GM21515 (cell line): ENCODE measurements around the gene BUD31.
A peak's percentile ranks its signal among the peaks of the same experiment; 100 is the strongest.
"Not testable (repeated sequence)": the region's sequence is repeated elsewhere in the genome, so short reads cannot be mapped to it uniquely, and the experiment has no call there.

Source experiments
- ATAC-seq: cut with Tn5 transposase; IDR thresholded peaks from one replicate; pipeline ENCODE4 v1.9.1; 2021; ENCODE audit not compliant: unreplicated experiment

The BUD31 gene

DNA sequence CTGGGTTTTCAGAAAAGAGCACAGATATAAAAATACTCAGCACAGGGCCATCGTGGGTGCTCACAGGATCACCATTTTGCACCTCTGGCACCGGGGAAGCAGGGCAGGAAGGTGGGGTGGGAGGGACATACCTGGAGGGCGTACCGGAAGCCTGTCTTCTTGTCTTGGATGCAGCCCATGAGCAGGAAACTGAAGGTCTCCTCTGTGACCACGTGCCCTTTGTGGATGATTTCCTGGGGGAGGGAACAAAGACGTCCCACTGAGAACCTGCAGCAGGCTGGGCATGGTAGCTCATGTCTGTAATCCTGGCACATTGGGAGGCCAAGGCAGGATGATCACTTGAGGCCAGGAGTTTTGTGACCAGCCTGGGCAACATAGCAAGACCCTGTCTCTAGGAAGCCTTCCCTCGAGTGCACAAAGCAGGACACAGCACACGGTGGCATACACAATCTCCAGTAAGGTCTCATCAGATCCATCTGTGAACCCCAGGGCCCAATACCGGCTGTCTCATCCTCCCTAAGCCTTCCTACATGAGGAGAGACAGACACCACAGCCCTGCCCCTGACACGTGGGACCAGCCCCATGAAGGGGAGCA lies 20.3 kb downstream of the BUD31 start:
- ATAC-seq = no peak

DNA sequence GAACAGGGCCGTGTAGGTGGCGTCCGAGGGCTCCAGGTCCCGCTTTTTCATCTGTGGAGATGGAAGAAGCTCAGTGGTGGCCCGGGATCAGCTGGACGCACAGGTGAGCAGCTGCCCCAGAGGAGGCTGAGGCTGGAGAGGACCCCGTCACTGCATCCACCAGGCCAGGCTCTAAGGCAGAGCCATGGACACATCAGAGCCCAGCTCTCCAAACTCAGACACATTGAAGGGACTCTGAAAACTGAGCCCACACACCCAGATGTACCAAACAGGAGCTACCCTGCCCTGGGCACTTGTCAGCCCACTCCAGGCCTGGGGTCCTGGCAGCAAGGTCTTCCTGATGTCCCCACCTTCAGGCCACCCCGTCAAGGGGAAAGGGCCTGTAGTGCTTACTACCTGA lies 21.0 kb downstream of the BUD31 start:
- ATAC-seq = no peak

DNA sequence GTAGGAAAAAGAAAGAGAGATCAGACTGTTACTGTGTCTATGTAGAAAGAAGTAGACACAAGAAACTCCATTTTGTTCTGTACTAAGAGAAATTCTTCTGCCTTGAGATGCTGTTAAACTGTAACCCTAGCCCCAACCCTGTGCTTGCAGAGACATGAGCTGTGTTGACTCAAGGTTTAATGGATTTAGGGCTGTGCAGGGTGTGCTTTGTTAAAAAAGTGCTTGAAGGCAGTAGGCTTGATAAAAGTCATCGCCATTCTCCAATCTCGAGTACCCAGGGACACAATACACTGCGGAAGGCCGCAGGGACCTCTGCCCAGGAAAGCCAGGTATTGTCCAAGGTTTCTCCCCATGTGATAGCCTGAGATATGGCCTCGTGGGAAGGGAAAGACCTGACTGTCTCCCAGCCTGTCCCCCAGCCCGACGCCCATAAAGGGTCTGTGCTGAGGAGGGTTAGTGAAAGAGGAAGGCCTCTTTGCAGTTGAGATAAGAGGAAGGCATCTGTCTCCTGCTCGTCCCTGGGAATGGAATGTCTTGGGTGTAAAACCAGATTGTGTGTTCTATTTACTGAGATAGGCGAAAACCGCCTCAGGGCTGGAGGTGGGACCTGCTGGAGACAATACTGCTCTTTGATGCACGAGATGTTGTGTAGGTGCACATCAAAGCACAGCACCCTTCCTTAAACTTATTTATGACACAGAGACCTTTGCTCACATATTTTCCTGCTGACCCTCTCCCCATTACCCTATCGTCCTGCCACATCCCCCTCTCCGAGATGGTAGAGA lies 23.2 kb downstream of the BUD31 start:
- ATAC-seq = not testable (repeated sequence)

DNA sequence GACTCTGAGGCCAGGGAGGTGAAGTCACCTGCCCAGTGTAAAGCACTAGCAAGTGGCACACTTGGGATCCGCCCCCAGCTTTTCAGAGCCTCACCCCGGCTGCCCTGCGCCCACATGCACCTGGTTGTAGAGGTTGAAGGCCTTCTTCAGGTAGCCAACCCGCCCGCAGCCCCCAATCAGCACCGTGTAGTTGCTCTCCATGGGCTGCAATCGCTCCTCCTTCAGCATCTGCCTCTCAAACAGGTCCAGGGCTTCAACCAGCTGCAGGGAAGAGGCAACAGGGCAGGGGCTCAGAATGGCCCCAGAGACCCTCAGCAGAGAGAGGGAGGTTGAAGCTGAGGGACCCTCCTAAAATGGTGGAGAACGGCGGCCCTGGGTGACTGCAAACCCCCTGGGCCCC lies 24.4 kb downstream of the BUD31 start:
- no peak for ATAC-seq

DNA sequence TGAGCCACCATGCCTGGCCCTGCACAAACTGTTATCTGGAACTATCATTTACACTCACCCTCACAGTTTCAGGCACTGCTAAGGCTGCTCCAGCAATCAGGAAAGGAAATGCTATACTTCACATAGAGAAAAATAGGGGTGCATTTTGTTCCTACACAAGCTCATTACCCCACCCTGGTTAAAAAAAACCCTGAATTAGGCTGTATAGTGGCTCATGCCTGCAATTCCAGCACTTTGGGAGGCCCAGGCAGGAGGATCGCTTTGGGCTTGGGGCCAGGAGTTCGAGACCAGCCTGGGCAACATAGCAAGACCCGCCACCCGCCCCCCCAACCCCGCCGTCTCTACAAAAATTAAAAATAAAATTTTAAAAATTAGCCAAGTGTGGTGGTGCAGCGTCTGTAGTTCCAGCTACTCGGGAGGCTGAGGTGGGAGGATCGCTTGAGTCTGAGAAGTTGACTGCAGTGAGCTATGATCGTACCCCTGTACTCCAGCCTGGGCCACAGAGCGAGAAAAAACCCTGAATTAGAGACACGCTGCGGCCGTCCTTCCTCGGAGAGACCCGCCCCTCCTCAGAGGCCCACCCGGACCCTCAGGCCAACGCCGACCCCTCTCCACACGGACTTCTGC lies 29.3 kb downstream of the BUD31 start:
- ATAC-seq = no peak

DNA sequence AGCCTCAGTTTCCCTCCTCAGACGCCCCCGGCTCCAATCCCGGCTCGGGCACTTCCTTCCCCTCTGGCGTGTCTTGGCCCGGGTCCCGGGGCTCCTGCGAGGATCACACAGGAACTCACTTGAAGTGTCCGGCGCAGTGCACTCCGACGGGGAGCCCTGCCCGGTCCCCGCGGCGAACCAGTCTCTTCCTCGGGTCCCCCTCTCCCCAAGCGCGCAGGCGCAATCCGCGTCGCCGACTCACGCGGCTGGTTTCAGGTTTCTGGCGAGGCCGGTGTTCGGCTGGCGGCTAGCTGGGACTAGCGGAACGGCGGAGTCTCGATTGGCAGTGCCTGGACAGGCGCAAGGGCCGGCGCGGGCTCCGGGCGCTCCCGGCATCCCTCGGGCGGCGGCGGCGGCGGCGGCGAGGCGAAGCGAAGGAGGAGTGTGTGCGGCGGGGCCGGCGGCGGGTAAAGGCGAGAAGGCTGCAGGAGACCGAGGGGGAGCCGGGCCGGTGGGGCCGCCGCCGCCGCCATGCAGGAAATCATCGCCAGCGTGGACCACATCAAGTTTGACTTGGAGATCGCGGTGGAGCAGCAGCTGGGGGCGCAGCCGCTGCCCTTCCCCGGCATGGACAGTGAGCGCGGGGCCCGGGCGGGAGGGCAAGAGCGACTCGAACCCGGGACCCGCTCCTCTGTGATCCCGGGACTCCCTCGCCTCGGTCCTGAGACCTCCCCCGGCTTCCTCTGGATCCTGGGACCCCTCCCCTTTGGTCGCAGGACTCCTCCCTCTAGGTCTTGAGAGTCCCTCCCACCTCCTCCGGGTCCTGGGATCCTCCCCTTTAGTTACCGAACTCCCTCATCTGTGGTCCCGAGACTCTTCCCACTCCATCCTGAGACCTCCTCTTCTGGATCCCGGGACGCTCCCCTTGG lies 30.1 kb downstream of the BUD31 start, which contains the start of the genes CPSF4 and PTCD1:
Gene CPSF4, plus strand, starts transcription at position 371 of the 908 bp plus-strand sequence. Its CDS starts 140 bp downstream, at position 511.
Gene PTCD1, minus strand, starts transcription at position 226 of the 908 bp plus-strand sequence. CDS start 3,556 bp downstream, outside the sequence.
- ATAC-seq = peak; percentile 85

DNA sequence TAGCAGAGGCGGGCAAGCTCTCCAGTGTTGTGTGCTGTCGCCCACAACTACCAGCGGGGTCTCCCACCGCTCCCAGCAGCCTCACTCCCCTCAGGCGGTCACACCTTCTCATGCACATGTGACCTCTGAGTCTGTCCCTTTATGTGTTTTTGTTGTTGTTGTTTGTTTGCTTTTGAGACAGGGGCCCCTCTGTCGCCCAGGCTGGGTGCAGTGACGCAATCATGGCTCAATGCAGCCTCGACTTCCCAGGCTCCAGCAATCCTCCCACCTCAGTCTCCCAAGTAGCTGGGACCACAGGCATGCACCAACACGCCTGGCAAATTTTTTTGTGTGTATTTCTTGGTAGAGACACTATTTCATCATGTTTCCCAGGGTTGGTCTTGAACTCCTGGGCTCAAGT lies 31.4 kb downstream of the BUD31 start:
- no peak for ATAC-seq

DNA sequence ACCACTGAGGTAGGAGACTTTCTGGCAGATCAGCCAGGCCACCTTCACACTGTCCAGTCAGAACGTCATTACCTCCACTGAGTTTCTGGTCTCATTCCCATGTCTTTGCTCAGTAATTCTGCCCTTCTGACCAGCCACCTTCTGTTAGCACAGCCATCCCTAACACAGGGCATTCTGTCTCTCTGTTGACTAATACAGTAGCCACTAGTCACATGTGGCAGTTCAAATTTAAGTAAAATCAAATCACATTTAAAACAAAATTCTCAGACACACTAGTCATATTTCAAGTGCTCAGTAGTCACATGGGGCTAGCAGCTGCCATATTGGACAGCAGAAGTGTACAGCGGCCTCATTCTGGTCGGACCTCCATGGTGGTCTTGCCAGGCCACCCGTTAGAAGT lies 37.3 kb downstream of the BUD31 start:
- ATAC-seq = no peak

DNA sequence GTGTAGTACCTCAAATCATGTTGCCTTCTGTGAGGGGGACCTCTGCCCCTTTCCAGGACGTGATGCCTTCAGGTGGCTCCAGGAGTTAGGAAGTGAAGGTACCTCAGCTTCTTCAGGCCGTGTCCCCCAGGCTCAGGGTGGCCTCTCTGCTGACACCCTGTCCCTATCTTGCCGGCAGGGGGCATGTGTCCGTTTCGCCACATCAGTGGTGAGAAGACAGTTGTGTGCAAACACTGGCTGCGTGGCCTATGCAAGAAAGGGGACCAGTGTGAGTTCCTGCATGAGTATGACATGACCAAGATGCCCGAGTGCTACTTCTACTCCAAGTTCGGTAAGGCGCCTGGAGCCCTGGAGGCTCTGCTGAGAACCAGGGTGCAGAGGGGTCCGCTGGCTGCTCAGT lies 39.2 kb downstream of the BUD31 start:
- ATAC-seq = no peak

DNA sequence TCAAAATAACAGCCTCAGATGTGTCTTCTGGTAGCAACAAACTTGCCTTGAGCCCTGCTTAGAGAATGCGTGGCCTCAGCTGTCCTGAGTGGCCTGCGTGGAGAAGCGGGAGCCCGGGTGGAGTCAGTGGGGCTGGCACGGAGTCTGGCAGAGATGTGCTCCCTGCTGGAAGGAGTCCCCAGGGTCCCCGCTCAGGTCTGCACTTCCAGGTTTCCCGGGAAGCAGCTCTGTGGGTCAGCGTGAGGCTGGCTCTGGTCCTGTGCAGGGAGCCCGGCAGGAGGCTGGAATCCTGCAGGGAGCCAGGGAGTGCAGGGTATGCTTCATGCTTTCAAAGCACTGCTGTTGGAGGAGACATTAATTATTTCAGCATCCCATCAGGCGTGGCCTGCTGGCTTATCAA lies 40.1 kb downstream of the BUD31 start:
- no peak for ATAC-seq

DNA sequence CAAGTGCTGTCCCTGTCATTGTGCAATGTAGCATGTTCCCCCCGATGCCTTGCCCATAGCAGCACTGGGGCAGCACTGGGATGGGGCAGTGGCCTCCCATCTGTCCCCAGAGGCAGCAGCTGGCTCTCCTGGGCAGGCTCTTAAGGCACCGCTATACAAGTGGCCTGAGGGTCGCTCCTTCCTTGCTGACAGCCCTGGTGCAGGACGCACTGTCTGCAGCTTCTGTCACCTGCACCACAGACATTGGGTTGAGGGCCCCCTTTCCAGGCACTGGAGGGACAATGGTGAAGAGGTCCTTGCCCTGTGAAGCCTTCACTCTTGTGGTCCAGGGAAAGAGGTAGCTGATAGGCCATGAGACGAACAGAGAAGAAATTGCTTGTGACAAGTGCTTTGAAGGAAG lies 40.6 kb downstream of the BUD31 start:
- ATAC-seq = no peak

DNA sequence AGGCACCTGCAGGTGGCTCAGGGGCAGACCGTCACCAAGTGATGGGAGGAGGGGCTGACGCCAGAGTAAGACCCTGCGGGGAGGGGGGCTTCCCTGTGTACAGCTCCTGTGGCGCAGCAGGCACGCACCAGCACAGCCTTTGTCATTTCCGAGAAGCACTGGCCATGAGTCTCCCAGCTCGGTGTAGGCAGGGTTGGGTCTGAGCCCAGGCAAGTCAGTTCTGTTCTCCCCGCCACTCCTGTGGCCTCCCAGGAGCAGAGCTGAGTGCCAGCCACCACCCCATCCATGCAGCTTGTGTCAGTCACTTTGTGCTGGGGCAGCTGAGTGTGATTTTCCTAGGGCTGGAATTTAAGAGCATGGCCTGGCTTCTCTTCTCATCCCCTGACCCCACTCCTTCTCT lies 43.2 kb downstream of the BUD31 start:
- no peak for ATAC-seq

DNA sequence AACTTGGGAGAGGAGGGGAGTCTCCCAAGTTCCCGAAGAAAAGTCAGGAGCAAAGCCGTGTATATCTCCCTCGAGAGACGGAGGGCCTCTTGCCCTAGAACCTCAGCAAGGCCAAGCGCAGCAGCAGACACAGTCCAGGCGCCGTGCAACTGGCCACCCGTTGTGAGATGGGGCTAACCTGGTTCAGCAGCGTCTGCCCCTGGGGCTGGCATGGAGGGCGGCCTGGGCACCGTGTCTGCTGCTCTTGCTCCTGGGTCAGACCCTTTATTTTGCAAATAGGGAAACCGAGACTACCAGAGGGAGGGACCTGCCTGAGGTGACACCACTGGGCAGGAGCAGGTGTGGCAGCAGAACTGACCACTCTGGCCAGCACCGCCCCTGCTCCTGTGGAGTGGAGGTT lies 43.8 kb downstream of the BUD31 start:
- ATAC-seq = no peak

DNA sequence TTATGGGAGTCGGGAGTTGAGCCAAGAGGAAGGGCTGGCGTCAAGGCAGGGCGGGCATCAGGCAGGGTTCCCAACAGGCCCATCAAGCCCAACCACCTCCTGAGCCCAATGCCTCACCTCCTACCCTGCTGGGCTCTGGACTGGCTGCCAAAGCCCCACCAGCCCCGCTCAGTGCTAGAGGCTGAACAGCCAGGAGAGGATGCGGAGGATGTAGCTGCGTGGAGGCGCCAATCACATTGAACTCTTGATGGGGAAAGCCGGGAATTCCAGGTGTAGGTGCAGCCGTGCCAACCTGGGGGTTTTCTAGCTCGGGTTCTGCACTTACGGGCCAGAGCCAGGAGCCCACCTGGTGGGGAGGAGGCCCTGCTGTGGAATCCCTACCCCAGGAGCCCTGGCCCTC lies 44.3 kb downstream of the BUD31 start:
- no peak for ATAC-seq

DNA sequence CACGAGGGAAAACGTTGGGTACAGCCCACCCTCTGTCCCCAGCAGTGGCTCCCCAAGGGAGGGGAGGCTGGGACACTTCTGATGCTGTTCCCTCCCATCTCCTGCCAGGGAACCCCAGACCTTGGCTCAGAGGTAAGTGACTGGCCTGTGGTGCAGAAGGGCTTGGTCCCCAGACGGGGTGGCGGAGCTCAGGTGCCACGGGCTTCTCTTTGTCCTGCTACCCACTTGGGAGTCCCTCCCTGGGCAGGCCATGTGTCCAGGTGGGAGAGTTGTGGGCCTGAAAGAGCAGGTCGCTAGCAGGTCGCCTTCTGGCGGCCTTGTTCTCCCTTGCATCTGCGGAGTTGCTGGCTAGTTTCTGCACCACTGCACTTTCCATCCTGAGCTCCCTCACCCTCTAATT lies 47.1 kb downstream of the BUD31 start:
- ATAC-seq = no peak

DNA sequence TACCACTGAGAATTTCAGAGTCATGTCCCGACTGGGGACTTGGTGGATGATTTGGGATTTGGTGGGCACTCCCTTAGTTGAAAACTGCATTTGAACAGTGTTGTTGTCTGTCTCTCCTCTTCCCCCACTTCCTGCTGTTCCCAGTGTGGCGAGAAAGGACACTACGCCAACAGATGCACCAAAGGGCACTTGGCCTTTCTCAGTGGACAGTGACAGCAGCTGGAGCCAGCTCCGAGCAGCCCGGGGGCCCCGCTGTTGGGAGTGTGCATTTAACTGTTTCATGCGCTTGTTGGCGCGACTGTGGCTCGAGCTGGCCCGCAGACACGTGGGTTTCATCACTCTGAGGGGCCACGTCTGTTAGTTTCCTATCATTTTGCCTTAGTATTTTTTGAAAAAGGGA lies 47.5 kb downstream of the BUD31 start:
- no peak for ATAC-seq

DNA sequence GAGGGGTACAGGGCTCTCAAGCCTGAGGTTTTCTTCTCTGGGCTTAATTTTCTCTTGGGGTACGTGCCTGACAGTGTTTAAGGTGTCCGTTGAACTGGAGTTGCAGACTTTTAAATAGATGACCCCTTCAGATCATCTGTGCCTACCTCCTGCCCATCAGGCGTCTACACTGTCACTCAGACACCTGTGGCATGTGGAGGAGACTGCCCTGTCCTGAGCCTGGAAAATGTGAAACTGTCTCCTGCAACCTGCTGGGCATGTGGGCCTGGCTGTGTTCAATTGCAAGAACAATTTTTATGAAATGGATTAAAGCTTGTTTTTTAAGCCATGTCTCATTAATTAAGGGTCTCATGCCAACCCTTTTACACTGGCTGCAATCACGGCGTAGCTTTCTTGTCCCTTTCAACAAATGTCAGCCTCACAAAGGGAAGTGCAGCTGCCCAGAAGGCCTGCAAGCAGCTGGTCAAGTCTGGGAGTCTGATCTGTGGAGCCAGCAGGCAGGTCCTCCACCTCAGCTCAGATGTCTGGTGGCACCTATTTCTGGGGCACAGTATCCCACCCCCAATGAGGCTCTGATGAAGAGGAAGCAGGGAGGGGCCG lies 48.4 kb downstream of the BUD31 start:
- no peak for ATAC-seq

DNA sequence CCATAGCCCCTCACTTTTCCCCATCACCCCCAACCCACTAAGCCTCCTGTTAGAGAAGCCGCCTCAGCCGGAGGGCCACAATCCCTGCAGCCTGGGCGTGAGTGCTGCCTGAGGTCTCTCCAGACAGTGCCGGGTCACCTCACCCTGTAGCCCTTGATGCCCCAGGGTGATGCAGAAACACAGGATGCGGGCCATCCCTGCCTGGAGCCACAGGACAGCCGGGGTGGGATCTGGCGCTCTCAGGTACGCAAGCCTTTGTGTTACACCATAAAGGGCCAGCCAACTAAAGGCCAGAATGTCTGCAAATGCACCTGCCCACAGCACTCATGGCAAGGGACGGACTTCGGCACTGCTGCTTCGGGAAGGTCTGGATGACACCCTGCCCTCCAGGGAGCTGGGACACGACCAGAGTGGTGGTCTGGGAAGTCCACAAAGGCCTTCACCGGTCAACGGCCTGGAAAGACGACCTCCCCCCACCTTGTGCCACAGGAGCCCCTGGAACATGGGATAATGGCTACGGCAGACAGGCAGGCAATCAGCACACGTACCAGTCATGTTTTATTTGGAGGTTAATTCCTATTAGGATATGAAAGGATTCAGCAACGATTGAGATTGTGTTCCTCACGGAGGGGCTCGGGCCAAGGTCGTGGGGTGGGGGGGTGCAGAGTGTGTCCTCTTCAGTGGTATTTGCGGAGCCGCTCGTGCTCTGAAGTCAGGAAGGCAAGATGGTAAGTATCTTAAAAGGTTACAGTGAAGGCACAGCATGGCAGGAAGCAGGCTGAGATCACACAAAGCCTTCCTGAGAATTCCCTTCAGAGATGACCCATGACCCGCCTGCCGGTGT lies 49.1 kb downstream of the BUD31 start:
- ATAC-seq = no peak

DNA sequence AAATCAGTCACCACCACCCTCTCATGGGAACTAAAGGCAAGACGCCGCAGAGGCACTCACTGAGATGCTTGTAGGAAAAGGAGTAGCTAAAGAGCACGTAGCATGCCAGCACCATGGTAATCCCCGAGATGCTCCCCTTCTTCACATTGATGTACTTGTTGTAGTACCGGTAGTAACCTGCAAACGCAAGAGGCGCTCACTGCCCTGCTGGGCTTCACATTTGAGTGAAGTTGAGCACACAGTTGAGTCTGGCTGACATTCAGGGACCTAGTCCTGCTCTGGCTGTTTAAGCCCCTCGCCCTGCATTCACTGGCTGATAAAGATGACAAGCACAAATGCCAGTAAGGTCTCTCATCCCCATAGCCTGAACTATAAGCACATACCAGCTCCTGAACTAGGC lies 50.3 kb downstream of the BUD31 start:
- ATAC-seq = no peak

DNA sequence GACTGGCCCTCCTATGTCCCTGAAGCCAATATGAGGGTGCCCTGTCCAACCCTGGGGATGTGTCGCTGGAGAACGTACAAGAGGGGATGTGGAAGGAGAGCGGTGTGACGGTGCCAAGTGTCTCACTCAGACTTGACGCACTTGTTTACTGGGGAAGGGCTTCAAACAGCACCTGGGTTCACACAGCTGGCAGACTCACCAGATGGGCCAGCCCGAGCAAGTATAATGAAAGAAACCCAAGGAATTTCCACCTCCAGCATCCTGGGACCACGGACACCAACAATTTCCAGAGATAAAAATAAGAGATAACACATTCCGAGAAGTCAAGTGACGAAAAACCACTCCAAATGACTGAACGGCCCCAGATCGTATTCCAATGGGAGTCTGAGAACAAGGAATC lies 51.9 kb downstream of the BUD31 start:
- no peak for ATAC-seq
